ENCODE measurements around the gene MAGEA8.
"Not testable (repeated sequence)": the region's sequence is repeated elsewhere in the genome, so short reads cannot be mapped to it uniquely, and the experiment has no call there.

The MAGEA8 gene

GRCh38 chrX:149881081-149881711, at the start of gene MAGEA8:
Gene MAGEA8, plus strand, starts transcription at chrX:149881183. Its CDS starts 3,090 bp downstream, at chrX:149884273.
- no peaks in the 10 kb centered on the region for H3K36me3 Mint-ChIP-seq
- no peak for ATAC-seq (replicated peaks)
- H3K27me3 Mint-ChIP-seq = peaks cover 0 to 6% of the 10 kb centered on the region in 2 donors
- no peaks in the 10 kb centered on the region for H3K4me1 Mint-ChIP-seq
- no peak within 1 kb of the TSS for H3K27ac Mint-ChIP-seq
- H3K9me3 Mint-ChIP-seq = no peaks in the 10 kb centered on the region
- DNase-seq = no peak
- H3K4me3 Mint-ChIP-seq = no peak within 1 kb of the TSS

GRCh38 chrX:149831473-149831872, 49.5 kb upstream of the MAGEA8 start:
- Mint-ChIP-seq H3K27me3 (peaks cover 9 to 10% of the 10 kb centered on the region in 2 donors), H3K4me1 (peaks cover 14 to 24% of the 10 kb centered on the region in 2 donors), H3K27ac (no peak overlapping the region), H3K9me3 (no peaks in the 10 kb centered on the region), H3K4me3 (no peak overlapping the region), H3K36me3 (no peaks in the 10 kb centered on the region)
- DNase-seq = no peak
- no peak for ATAC-seq (replicated peaks)

- H3K27ac Mint-ChIP-seq; H3K9me3 Mint-ChIP-seq; DNase-seq; H3K4me3 Mint-ChIP-seq; H3K27me3 Mint-ChIP-seq; ATAC-seq (replicated peaks); H3K36me3 Mint-ChIP-seq; H3K4me1 Mint-ChIP-seq: not testable (repeated sequence)
Measured at GRCh38 chrX:149836728-149837127, 44.3 kb upstream of the MAGEA8 start.

GRCh38 chrX:149837167-149837566, 43.8 kb upstream of the MAGEA8 start:
- Mint-ChIP-seq H3K4me1 (no peaks in the 10 kb centered on the region), H3K9me3 (no peaks in the 10 kb centered on the region), H3K36me3 (no peaks in the 10 kb centered on the region), H3K27me3 (peaks cover 0 to 4% of the 10 kb centered on the region in 2 donors), H3K4me3 (no peak overlapping the region), H3K27ac (no peak overlapping the region)
- no peak for ATAC-seq (replicated peaks)
- DNase-seq = no peak

GRCh38 chrX:149837639-149838038, 43.3 kb upstream of the MAGEA8 start:
- H3K4me1 Mint-ChIP-seq = no peaks in the 10 kb centered on the region
- no peak for ATAC-seq (replicated peaks)
- H3K9me3 Mint-ChIP-seq = peaks cover 0 to under 1% of the 10 kb centered on the region in 2 donors
- no peak overlapping the region for H3K4me3 Mint-ChIP-seq
- no peaks in the 10 kb centered on the region for H3K36me3 Mint-ChIP-seq
- H3K27ac Mint-ChIP-seq = no peak overlapping the region
- no peak for DNase-seq
- H3K27me3 Mint-ChIP-seq = peaks cover 2 to 4% of the 10 kb centered on the region in 2 donors

GRCh38 chrX:149841929-149842328, 39.1 kb upstream of the MAGEA8 start:
- H3K27ac Mint-ChIP-seq = no peak overlapping the region
- H3K9me3 Mint-ChIP-seq = peaks cover 0 to 2% of the 10 kb centered on the region in 2 donors
- ATAC-seq (replicated peaks) = no peak
- no peaks in the 10 kb centered on the region for H3K4me1 Mint-ChIP-seq
- DNase-seq = no peak
- no peak overlapping the region for H3K4me3 Mint-ChIP-seq
- no peaks in the 10 kb centered on the region for H3K36me3 Mint-ChIP-seq
- H3K27me3 Mint-ChIP-seq = peaks cover 0 to 6% of the 10 kb centered on the region in 2 donors

- Mint-ChIP-seq H3K27me3 (peaks cover 0 to 6% of the 10 kb centered on the region in 2 donors), H3K4me3 (no peak overlapping the region), H3K36me3 (no peaks in the 10 kb centered on the region), H3K9me3 (peaks cover 0 to 2% of the 10 kb centered on the region in 2 donors), H3K27ac (no peak overlapping the region), H3K4me1 (no peaks in the 10 kb centered on the region)
- DNase-seq (no peak), ATAC-seq (replicated peaks) (no peak)
Measured at GRCh38 chrX:149845385-149845784, 35.6 kb upstream of the MAGEA8 start.

- H3K27me3 Mint-ChIP-seq = peaks cover under 1 to 6% of the 10 kb centered on the region in 2 donors
- H3K4me3 Mint-ChIP-seq = no peak overlapping the region
- no peaks in the 10 kb centered on the region for H3K4me1 Mint-ChIP-seq
- peaks cover 0 to 2% of the 10 kb centered on the region in 2 donors for H3K9me3 Mint-ChIP-seq
- no peak for DNase-seq
- no peak overlapping the region for H3K27ac Mint-ChIP-seq
- no peaks in the 10 kb centered on the region for H3K36me3 Mint-ChIP-seq
- no peak for ATAC-seq (replicated peaks)
Measured at GRCh38 chrX:149846789-149847188, 34.2 kb upstream of the MAGEA8 start.

GRCh38 chrX:149848855-149849254, 32.1 kb upstream of the MAGEA8 start:
- H3K27me3 Mint-ChIP-seq = peaks cover 0 to 3% of the 10 kb centered on the region in 2 donors
- peaks cover 0 to 1% of the 10 kb centered on the region in 2 donors for H3K9me3 Mint-ChIP-seq
- no peak overlapping the region for H3K4me3 Mint-ChIP-seq
- DNase-seq (no peak), ATAC-seq (replicated peaks) (no peak)
- H3K4me1 Mint-ChIP-seq = no peaks in the 10 kb centered on the region
- H3K27ac Mint-ChIP-seq = no peak overlapping the region
- H3K36me3 Mint-ChIP-seq = no peaks in the 10 kb centered on the region

GRCh38 chrX:149849787-149850186, 31.2 kb upstream of the MAGEA8 start:
- Mint-ChIP-seq H3K27ac (no peak overlapping the region), H3K4me3 (no peak overlapping the region), H3K9me3 (peaks cover 0 to 1% of the 10 kb centered on the region in 2 donors), H3K36me3 (no peaks in the 10 kb centered on the region), H3K4me1 (no peaks in the 10 kb centered on the region), H3K27me3 (peaks cover 0 to 3% of the 10 kb centered on the region in 2 donors)
- no peak for ATAC-seq (replicated peaks)
- DNase-seq = no peak

GRCh38 chrX:149851864-149852263, 29.1 kb upstream of the MAGEA8 start:
- H3K27me3 Mint-ChIP-seq = peaks cover 0 to 3% of the 10 kb centered on the region in 2 donors
- no peaks in the 10 kb centered on the region for H3K4me1 Mint-ChIP-seq
- H3K4me3 Mint-ChIP-seq = no peak overlapping the region
- peaks cover 0 to 1% of the 10 kb centered on the region in 2 donors for H3K9me3 Mint-ChIP-seq
- no peaks in the 10 kb centered on the region for H3K36me3 Mint-ChIP-seq
- no peak overlapping the region for H3K27ac Mint-ChIP-seq
- ATAC-seq (replicated peaks) (no peak), DNase-seq (no peak)

- ATAC-seq (replicated peaks) (no peak), DNase-seq (no peak)
- Mint-ChIP-seq H3K9me3 (peaks cover 0 to 1% of the 10 kb centered on the region in 2 donors), H3K36me3 (no peaks in the 10 kb centered on the region), H3K4me1 (no peaks in the 10 kb centered on the region), H3K4me3 (no peak overlapping the region), H3K27me3 (peaks cover 0 to 8% of the 10 kb centered on the region in 2 donors), H3K27ac (no peak overlapping the region)
Measured at GRCh38 chrX:149853925-149854324, 27.1 kb upstream of the MAGEA8 start.

- DNase-seq (no peak), ATAC-seq (replicated peaks) (no peak)
- no peaks in the 10 kb centered on the region for H3K4me1 Mint-ChIP-seq
- peaks cover 9 to 15% of the 10 kb centered on the region in 2 donors for H3K9me3 Mint-ChIP-seq
- no peak overlapping the region for H3K27ac Mint-ChIP-seq
- H3K27me3 Mint-ChIP-seq = peaks cover 5 to 9% of the 10 kb centered on the region in 2 donors
- peaks cover 1 to 3% of the 10 kb centered on the region in 2 donors for H3K36me3 Mint-ChIP-seq
- no peak overlapping the region for H3K4me3 Mint-ChIP-seq
Measured at GRCh38 chrX:149858592-149858991, 22.4 kb upstream of the MAGEA8 start.

- H3K4me3 Mint-ChIP-seq = no peak overlapping the region
- no peak for ATAC-seq (replicated peaks)
- peaks cover 9 to 20% of the 10 kb centered on the region in 2 donors for H3K9me3 Mint-ChIP-seq
- H3K27me3 Mint-ChIP-seq = peaks cover 5 to 9% of the 10 kb centered on the region in 2 donors
- no peaks in the 10 kb centered on the region for H3K4me1 Mint-ChIP-seq
- no peak overlapping the region for H3K27ac Mint-ChIP-seq
- H3K36me3 Mint-ChIP-seq = peaks cover 1 to 3% of the 10 kb centered on the region in 2 donors
- no peak for DNase-seq
Measured at GRCh38 chrX:149860445-149860844, 20.5 kb upstream of the MAGEA8 start.

- Mint-ChIP-seq H3K36me3 (peaks cover 1 to 3% of the 10 kb centered on the region in 2 donors), H3K27me3 (peaks cover 4 to 5% of the 10 kb centered on the region in 2 donors), H3K4me3 (no peak overlapping the region), H3K27ac (no peak overlapping the region), H3K9me3 (peaks cover 5 to 18% of the 10 kb centered on the region in 2 donors), H3K4me1 (no peaks in the 10 kb centered on the region)
- no peak for DNase-seq
- no peak for ATAC-seq (replicated peaks)
Measured at GRCh38 chrX:149865390-149865789, 15.6 kb upstream of the MAGEA8 start.
